GM12872 (cell line): ENCODE data around the gene MRPS9.

Experiments used
- CTCF ChIP-seq: IDR thresholded peaks from 3 replicates; pipeline ENCODE4 v1.5.1; 2011; ENCODE audit warnings: low read depth, mild to moderate bottlenecking, low read length, moderate library complexity; ENCODE audit not compliant: insufficient read depth

MRPS9 gene

GRCh38 chr2:105037572-105038382, at the start of gene MRPS9:
Gene MRPS9 (plus strand): TSS chr2:105038069. CDS start chr2:105038093, 24 bp downstream.
- no peak for TF ChIP-seq CTCF

GRCh38 chr2:105005181-105005951, 32.5 kb upstream of the MRPS9 start:
- no peak for TF ChIP-seq CTCF

- TF ChIP-seq CTCF, result no peak
These were observed 30.5 kb upstream of the MRPS9 start for GRCh38 chr2:105007367-105007766.

GRCh38 chr2:105032476-105032875, 5.4 kb upstream of the MRPS9 start:
- no peak for TF ChIP-seq CTCF

DNA sequence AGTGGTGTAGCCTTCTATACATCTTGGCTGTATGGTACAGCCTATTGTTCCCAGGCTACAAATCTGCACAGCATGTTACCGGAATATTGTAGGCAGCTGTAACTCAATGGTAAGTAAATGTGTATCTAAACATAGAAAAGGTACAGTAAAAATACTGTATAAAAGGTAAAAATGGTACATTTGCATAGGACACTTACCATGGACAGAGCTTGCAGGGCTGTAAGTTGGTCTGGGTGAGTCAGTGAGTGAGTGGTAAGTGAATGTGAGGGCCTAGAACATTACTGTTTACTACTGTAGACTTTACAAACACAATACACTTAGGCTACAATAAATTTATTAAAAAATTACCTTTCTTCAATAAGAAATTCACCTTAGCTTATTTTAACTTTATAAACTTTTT, 3.7 kb upstream of the MRPS9 start:
- TF ChIP-seq CTCF, result no peak

DNA sequence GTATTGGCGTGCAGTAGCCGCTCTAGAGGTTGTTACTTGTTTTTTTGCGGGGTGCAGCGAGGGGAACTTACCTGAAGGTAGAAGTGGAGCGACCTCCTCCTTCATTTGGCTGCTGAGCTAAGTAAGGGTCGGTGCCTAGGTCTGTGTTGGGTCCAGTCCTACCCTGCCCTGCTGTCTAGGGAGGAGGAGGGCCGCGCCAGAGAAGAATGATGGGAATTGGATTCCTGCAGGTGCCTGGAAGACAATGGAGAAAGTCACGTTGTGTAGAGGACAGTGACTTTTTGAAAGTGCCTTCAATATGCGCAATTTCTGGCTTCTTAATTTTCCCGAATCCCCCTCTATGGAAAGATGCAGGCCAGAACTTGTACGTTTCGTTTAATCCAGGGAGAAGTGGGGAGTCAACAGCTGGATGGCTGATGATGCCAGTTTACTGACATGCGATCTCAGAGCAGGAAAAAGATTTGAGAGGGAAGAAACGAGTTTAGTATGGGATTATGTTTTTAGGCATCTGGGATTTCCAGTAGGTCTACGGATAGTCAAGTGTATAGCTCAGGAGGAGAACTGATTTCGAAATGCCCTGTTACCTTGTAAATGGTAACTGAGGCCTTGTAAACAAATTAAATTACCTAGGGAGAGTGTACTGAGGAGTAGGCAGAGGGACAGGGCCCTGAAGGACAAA, 653 bp downstream of the MRPS9 start:
- TF ChIP-seq CTCF, result no peak

GRCh38 chr2:105039559-105039958, 1.7 kb downstream of the MRPS9 start:
- TF ChIP-seq CTCF, result no peak
